Measurements from ENCODE around the gene IL1R2.

IL1R2 gene

GRCh38 chr2:101981504-101981903 is 10.3 kb upstream of the IL1R2 start:
- no peak for TF ChIP-seq CTCF (IDR thresholded peaks at IDR 0.05; ENCODE audit: low read depth, low read length, missing control alignments)
- DNase-seq (ENCODE audit: extremely low read depth, low read depth) = no peak
- H3K4me3 ChIP-seq (replicated peaks; ENCODE audit: low read depth, low read length) = no peak overlapping the region

- no peak for TF ChIP-seq CTCF (IDR thresholded peaks at IDR 0.05; ENCODE audit: low read depth, low read length, missing control alignments)
- DNase-seq (ENCODE audit: extremely low read depth, low read depth) = no peak
- no peak overlapping the region for H3K4me3 ChIP-seq (replicated peaks; ENCODE audit: low read depth, low read length)
Measured at GRCh38 chr2:101982495-101983029, 9.2 kb upstream of the IL1R2 start.

- no peak for TF ChIP-seq CTCF (IDR thresholded peaks at IDR 0.05; ENCODE audit: low read depth, low read length, missing control alignments)
- no peak for DNase-seq (ENCODE audit: extremely low read depth, low read depth)
- no peak overlapping the region for H3K4me3 ChIP-seq (replicated peaks; ENCODE audit: low read depth, low read length)
Measured at GRCh38 chr2:101983486-101983885, 8.3 kb upstream of the IL1R2 start.

- DNase-seq (ENCODE audit: extremely low read depth, low read depth) = no peak
- no peak overlapping the region for H3K4me3 ChIP-seq (replicated peaks; ENCODE audit: low read depth, low read length)
- TF ChIP-seq CTCF (IDR thresholded peaks at IDR 0.05; ENCODE audit: low read depth, low read length, missing control alignments) = peak; percentile 23
Measured at GRCh38 chr2:101983928-101984327, 7.8 kb upstream of the IL1R2 start.

- H3K4me3 ChIP-seq (replicated peaks; ENCODE audit: low read depth, low read length) = no peak overlapping the region
- DNase-seq (ENCODE audit: extremely low read depth, low read depth) = no peak
- no peak for TF ChIP-seq CTCF (IDR thresholded peaks at IDR 0.05; ENCODE audit: low read depth, low read length, missing control alignments)
Measured at GRCh38 chr2:101984656-101985055, 7.1 kb upstream of the IL1R2 start.

- TF ChIP-seq CTCF (IDR thresholded peaks at IDR 0.05; ENCODE audit: low read depth, low read length, missing control alignments) = no peak
- no peak for DNase-seq (ENCODE audit: extremely low read depth, low read depth)
- no peak overlapping the region for H3K4me3 ChIP-seq (replicated peaks; ENCODE audit: low read depth, low read length)
Measured at GRCh38 chr2:101985101-101985792, 6.5 kb upstream of the IL1R2 start.

GRCh38 chr2:101985793-101986164 is 6.0 kb upstream of the IL1R2 start:
- DNase-seq (ENCODE audit: extremely low read depth, low read depth) = no peak
- H3K4me3 ChIP-seq (replicated peaks; ENCODE audit: low read depth, low read length) = no peak overlapping the region
- TF ChIP-seq CTCF (IDR thresholded peaks at IDR 0.05; ENCODE audit: low read depth, low read length, missing control alignments) = no peak
